ENCODE results near the gene BACH2. TPM values are rescaled to one million over a fixed set of nuclear protein-coding genes. Genes with fewer than 3 reads are reported as not detected.
A peak's percentile ranks its signal among the peaks of the same experiment; 100 is the strongest.

Gene BACH2
- polyA plus RNA-seq, 1 of the 3 experiments (the other 2 are of a cell fraction), result 0.46 TPM

DNA sequence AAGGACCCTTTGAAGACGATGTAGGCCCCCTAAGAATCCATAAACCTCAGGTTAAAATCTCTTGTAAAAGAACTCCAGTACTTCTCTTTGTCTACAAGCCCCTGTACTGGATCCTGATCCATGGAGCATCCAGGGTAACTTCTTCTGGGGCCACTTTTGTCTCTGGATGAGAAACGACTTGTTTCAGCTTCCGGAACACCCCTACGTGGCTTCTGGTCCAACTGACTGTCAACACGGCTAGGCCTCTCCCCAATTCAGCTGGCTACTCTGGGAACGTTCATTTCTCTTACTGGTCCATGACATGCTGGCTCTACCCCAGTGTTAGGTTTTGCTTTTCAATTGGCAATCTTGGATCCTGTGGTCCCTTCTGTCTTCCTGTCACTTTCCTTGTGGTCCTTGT is 198.0 kb downstream of the BACH2 start:
- CTCF ChIA-PET, result interaction anchor here (0.6 to 1.7 kb wide), 10 partner anchors 34 to 381 kb away, joined by 3 to 5 read pairs (median 4); no protein-coding TSS in a partner anchor
- Histone ChIP-seq H3K9me3 (no peaks in the 10 kb centered on the region), H2AFZ (ENCODE audit: low read depth) (0 out of 2 replicates have a peak overlapping the region, but pooled peaks have one; percentile 21), H3K9ac (no peak overlapping the region), H4K20me1 (ENCODE audit: insufficient read depth) (no peaks in the 10 kb centered on the region), H3K9me2 (no peaks in the 10 kb centered on the region), H3K27ac (ENCODE audit: low read depth in 2 of 2, low read length in 1 of 2) (peak overlapping the region; percentile 63 to 64; a peak in 3 of 4 replicates), H3K4me1 (ENCODE audit: control insufficient read depth in 1 of 2, insufficient read depth in 2 of 2, low read depth in 1 of 2, low read length in 1 of 2) (peaks cover 2 to 11% of the 10 kb centered on the region in 2 experiments; a peak in 3 of 4 replicates), H3K27me3 (ENCODE audit: insufficient read depth) (no peaks in the 10 kb centered on the region), H3K36me3 (replicated peaks in 1 of 2; ENCODE audit: control insufficient read depth in 1 of 2, insufficient read depth in 2 of 2, low read length in 1 of 2) (no peaks in the 10 kb centered on the region), H3K4me3 (ENCODE audit: low read depth in 2 of 2, low read length in 1 of 2) (no peak overlapping the region), H3K4me2 (no peak overlapping the region), H3K79me2 (ENCODE audit: insufficient read depth) (no peaks in the 10 kb centered on the region), H3F3A (replicated peaks; ENCODE audit: insufficient read depth) (peaks cover 24% of the 10 kb centered on the region)
- no peak for DNase-seq
- WGBS (ENCODE audit: low lambda C conversion rate), result 74% methylated on average over 5 of the region's 6 CpGs
- TF ChIP-seq, protein P1, sequence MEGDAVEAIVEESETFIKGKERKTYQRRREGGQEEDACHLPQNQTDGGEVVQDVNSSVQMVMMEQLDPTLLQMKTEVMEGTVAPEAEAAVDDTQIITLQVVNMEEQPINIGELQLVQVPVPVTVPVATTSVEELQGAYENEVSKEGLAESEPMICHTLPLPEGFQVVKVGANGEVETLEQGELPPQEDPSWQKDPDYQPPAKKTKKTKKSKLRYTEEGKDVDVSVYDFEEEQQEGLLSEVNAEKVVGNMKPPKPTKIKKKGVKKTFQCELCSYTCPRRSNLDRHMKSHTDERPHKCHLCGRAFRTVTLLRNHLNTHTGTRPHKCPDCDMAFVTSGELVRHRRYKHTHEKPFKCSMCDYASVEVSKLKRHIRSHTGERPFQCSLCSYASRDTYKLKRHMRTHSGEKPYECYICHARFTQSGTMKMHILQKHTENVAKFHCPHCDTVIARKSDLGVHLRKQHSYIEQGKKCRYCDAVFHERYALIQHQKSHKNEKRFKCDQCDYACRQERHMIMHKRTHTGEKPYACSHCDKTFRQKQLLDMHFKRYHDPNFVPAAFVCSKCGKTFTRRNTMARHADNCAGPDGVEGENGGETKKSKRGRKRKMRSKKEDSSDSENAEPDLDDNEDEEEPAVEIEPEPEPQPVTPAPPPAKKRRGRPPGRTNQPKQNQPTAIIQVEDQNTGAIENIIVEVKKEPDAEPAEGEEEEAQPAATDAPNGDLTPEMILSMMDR (IDR thresholded peaks at IDR 0.05), result no peak
- TF ChIP-seq GABPA (IDR thresholded peaks at IDR 0.05; ENCODE audit: low read depth) (no peak), TAF1 (IDR thresholded peaks at IDR 0.05; ENCODE audit: borderline replicate concordance, low read depth, low read length) (no peak)
- POLR2A ChIA-PET, result no interaction called here

DNA sequence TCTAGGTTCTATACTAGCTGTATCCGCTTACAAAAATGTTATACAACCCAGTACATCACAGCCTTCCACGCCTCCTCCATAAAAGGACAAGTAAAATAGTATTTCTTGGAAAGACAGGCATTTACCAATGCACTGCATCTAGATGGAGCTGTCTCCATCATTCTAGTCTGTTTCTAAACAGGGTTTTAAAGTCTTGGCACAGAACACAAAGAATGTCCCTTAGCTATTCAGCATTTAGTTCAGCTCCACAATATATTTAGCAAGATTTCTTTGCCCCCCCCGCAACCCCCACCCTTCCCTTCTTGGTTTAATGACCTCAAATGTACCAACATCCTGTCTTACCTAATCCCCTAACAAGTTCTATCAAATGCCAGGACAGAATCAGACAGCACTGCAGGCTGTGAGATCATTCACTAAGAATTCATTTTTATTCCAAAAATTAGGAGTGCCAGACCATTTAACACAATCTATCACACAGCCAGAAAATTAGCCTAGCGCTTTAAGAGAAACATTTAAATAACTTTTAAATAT is 198.6 kb downstream of the BACH2 start:
- H3F3A ChIP-seq (replicated peaks; ENCODE audit: insufficient read depth), result peaks cover 24% of the 10 kb centered on the region
- no peaks in the 10 kb centered on the region for H3K27me3 ChIP-seq (ENCODE audit: insufficient read depth)
- peaks cover 2 to 11% of the 10 kb centered on the region in 2 experiments; a peak in 3 of 4 replicates for H3K4me1 ChIP-seq (ENCODE audit: control insufficient read depth in 1 of 2, insufficient read depth in 2 of 2, low read depth in 1 of 2, low read length in 1 of 2)
- peak overlapping the region; percentile 63 to 64 for H3K27ac ChIP-seq (ENCODE audit: low read depth in 2 of 2, low read length in 1 of 2)
- 0 out of 2 replicates have a peak overlapping the region, but pooled peaks have one; percentile 21 for H2AFZ ChIP-seq (ENCODE audit: low read depth)
- H3K36me3 ChIP-seq (replicated peaks in 1 of 2; ENCODE audit: control insufficient read depth in 1 of 2, insufficient read depth in 2 of 2, low read length in 1 of 2), result no peaks in the 10 kb centered on the region
- WGBS (ENCODE audit: low lambda C conversion rate), result 36% methylated on average over 4 of the region's 4 CpGs
- H3K4me2 ChIP-seq, result 0 out of 2 replicates have a peak overlapping the region, but pooled peaks have one; percentile 9
- no peaks in the 10 kb centered on the region for H3K79me2 ChIP-seq (ENCODE audit: insufficient read depth)
- no peaks in the 10 kb centered on the region for H3K9me2 ChIP-seq
- H3K9ac ChIP-seq, result no peak overlapping the region
- ChIA-PET CTCF (interaction anchor here (0.6 to 1.7 kb wide), 9 partner anchors 50 to 381 kb away, joined by 3 to 5 read pairs (median 4); no protein-coding TSS in a partner anchor), POLR2A (no interaction called here)
- no peaks in the 10 kb centered on the region for H3K9me3 ChIP-seq
- no peak for DNase-seq
- no peak overlapping the region for H3K4me3 ChIP-seq (ENCODE audit: low read depth in 2 of 2, low read length in 1 of 2)
- H4K20me1 ChIP-seq (ENCODE audit: insufficient read depth), result no peaks in the 10 kb centered on the region
- TF ChIP-seq RAD21 (IDR thresholded peaks at IDR 0.05; ENCODE audit: low read length) (peak; percentile 56), NRF1 (IDR thresholded peaks at IDR 0.05; ENCODE audit: low read depth, low read length) (no peak), POLR2AphosphoS5 (IDR thresholded peaks at IDR 0.05; ENCODE audit: low read depth, low read length) (peak; percentile 44; the same call in 1 of the 2 replicates), CHD2 (IDR thresholded peaks at IDR 0.05; ENCODE audit: low read length, partially characterized antibody) (no peak), RXRA (IDR thresholded peaks at IDR 0.05; ENCODE audit: borderline replicate concordance, low read depth) (peak; percentile 87), GATA2 (CRISPR knock-in tag; IDR thresholded peaks at IDR 0.05) (no peak), EP300 (IDR thresholded peaks at IDR 0.05; ENCODE audit: borderline replicate concordance in 1 of 2, low read depth in 1 of 2, low read length in 1 of 2) (peak; percentile 27 to 87; a peak in 2 of 4 replicates), EZH2phosphoT487 (IDR thresholded peaks at IDR 0.05; ENCODE audit: borderline replicate concordance, low read depth) (no peak), ELF1 (IDR thresholded peaks at IDR 0.05) (no peak), TCF12 (IDR thresholded peaks at IDR 0.05) (peak; percentile 92), MXI1 (IDR thresholded peaks at IDR 0.05; ENCODE audit: low read depth, low read length) (no peak), NFIC (IDR thresholded peaks at IDR 0.05; ENCODE audit: borderline replicate concordance) (peak; percentile 87), SIN3A (IDR thresholded peaks at IDR 0.05; ENCODE audit: borderline replicate concordance, low read depth, low read length) (0 out of 2 replicates have a peak, but pooled peaks have one; percentile 46)
- TF ChIP-seq, protein P2, sequence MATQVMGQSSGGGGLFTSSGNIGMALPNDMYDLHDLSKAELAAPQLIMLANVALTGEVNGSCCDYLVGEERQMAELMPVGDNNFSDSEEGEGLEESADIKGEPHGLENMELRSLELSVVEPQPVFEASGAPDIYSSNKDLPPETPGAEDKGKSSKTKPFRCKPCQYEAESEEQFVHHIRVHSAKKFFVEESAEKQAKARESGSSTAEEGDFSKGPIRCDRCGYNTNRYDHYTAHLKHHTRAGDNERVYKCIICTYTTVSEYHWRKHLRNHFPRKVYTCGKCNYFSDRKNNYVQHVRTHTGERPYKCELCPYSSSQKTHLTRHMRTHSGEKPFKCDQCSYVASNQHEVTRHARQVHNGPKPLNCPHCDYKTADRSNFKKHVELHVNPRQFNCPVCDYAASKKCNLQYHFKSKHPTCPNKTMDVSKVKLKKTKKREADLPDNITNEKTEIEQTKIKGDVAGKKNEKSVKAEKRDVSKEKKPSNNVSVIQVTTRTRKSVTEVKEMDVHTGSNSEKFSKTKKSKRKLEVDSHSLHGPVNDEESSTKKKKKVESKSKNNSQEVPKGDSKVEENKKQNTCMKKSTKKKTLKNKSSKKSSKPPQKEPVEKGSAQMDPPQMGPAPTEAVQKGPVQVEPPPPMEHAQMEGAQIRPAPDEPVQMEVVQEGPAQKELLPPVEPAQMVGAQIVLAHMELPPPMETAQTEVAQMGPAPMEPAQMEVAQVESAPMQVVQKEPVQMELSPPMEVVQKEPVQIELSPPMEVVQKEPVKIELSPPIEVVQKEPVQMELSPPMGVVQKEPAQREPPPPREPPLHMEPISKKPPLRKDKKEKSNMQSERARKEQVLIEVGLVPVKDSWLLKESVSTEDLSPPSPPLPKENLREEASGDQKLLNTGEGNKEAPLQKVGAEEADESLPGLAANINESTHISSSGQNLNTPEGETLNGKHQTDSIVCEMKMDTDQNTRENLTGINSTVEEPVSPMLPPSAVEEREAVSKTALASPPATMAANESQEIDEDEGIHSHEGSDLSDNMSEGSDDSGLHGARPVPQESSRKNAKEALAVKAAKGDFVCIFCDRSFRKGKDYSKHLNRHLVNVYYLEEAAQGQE (IDR thresholded peaks at IDR 0.05; ENCODE audit: low read depth, low read length), result no peak
- TF ChIP-seq, protein P1 (IDR thresholded peaks at IDR 0.05), result peak; percentile 53
- TF ChIP-seq, protein P3, sequence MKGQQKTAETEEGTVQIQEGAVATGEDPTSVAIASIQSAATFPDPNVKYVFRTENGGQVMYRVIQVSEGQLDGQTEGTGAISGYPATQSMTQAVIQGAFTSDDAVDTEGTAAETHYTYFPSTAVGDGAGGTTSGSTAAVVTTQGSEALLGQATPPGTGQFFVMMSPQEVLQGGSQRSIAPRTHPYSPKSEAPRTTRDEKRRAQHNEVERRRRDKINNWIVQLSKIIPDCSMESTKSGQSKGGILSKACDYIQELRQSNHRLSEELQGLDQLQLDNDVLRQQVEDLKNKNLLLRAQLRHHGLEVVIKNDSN (IDR thresholded peaks at IDR 0.05; ENCODE audit: borderline replicate concordance, low read depth), result no peak

Data from SK-N-SH (cell line).